MCF 10A (cell line): ENCODE results near the gene TWF2. TPM values are rescaled to one million over a fixed set of nuclear protein-coding genes. Genes with fewer than 3 reads are reported as not detected.
A peak's percentile ranks its signal among the peaks of the same experiment; 100 is the strongest.

ENCODE experiments used
- BruUV-seq: library from RNA; stranded (reverse); fragments of 400-500 nt; replicated peaks from 2 replicates; lab custom pipeline; 2021; lab: Mats Ljungman, UMichigan
- CTCF ChIA-PET: fragments of 300-600 bp; sonication (Branson Sonifier 250); formaldehyde crosslinking; extraction: SDS; loops from one replicate; lab custom pipeline; 2021; ENCODE audit warnings: antibody characterized with exemption, inconsistent platforms; lab: Yijun Ruan, JAX
- POLR2A ChIA-PET: fragments of 300-600, 350-650 bp; sonication (Branson Sonifier 250); formaldehyde crosslinking; extraction: SDS; loops from one replicate; lab custom pipeline; 2020; ENCODE audit warnings: antibody characterized with exemption, inconsistent platforms; lab: Yijun Ruan, JAX
- DNase-seq: peaks from one replicate; pipeline ENCODE4 v3.0.0-alpha.2; 2018; ENCODE audit not compliant: unreplicated experiment
- H3K27ac Mint-ChIP-seq: one replicate; pipeline ENCODE4 v1.8.0; 2022; ENCODE audit warnings: mild to moderate bottlenecking, low read depth, mixed read lengths; ENCODE audit not compliant: unreplicated experiment
- H3K27me3 Mint-ChIP-seq: one replicate; pipeline ENCODE4 v1.8.0; 2022; ENCODE audit warnings: mixed read lengths; ENCODE audit not compliant: insufficient read depth, unreplicated experiment
- H3K36me3 Mint-ChIP-seq: one replicate; pipeline ENCODE4 v1.8.0; 2022; ENCODE audit warnings: mild to moderate bottlenecking, moderate library complexity, mixed read lengths; ENCODE audit not compliant: insufficient read depth, unreplicated experiment
- H3K4me1 Mint-ChIP-seq: one replicate; pipeline ENCODE4 v1.8.0; 2022; ENCODE audit warnings: mixed read lengths; ENCODE audit not compliant: insufficient read depth, unreplicated experiment
- H3K4me3 Mint-ChIP-seq: one replicate; pipeline ENCODE4 v1.8.0; 2022; ENCODE audit warnings: mild to moderate bottlenecking, moderate library complexity, mixed read lengths; ENCODE audit not compliant: unreplicated experiment
- H3K9me3 Mint-ChIP-seq: one replicate; pipeline ENCODE4 v1.8.0; 2022; ENCODE audit warnings: mixed read lengths; ENCODE audit not compliant: unreplicated experiment
- CTCF ChIP-seq: fragments of 200-600 bp; IDR thresholded peaks from one replicate; pipeline ENCODE4 v1.8.0; 2022; ENCODE audit warnings: antibody characterized with exemption, mild to moderate bottlenecking; ENCODE audit not compliant: unreplicated experiment
- intact Hi-C: fragments of 100-400 bp; cut with micrococcal nuclease; formaldehyde crosslinking; loops from 2 replicates; pipeline ENCODE4 v1.14.1; 2022
- total RNA-seq: library from RNA; stranded (reverse); gene quantifications from 2 replicates; pipeline ENCODE4 v1.2.3, GENCODE V29; 2022

TWF2 gene
- total RNA-seq, 1 experiment from 2014 or later = 47.0 TPM

DNA sequence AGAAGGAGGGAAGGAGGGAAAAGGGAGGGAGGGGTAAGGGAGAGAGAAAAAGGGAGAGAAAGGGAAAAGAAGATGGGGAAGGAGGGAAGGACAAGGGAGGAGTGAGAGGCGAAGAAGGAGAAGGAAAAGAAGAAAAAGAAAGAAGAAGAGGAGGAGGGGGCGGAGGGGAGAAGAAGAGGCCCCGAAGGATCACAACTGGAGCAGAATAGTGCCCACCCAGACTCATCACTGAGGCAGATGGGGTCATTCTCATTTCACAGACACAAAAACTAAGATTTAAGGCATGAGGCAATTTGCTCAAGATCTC, 43.7 kb downstream of the TWF2 start:
- Mint-ChIP-seq H3K4me1 (peaks cover 44% of the 10 kb centered on the region), H3K27ac (no peak overlapping the region), H3K4me3 (no peak overlapping the region), H3K27me3 (no peaks in the 10 kb centered on the region), H3K9me3 (no peaks in the 10 kb centered on the region), H3K36me3 (peaks cover 10% of the 10 kb centered on the region)
- ChIA-PET CTCF (interaction anchor here (0.7 kb wide), 1 partner anchor 142 kb away, joined by 3 read pairs; no protein-coding TSS in a partner anchor), POLR2A (no interaction called here)
- BruUV-seq = no TSS peak
- DNase-seq = no peak
- intact Hi-C loops = no loop called here
- TF ChIP-seq CTCF = no peak

- no TSS peak for BruUV-seq
- Mint-ChIP-seq H3K36me3 (peaks cover 7% of the 10 kb centered on the region), H3K9me3 (no peaks in the 10 kb centered on the region), H3K4me1 (peaks cover 46% of the 10 kb centered on the region), H3K27ac (no peak overlapping the region), H3K27me3 (no peaks in the 10 kb centered on the region), H3K4me3 (no peak overlapping the region)
- POLR2A ChIA-PET = no interaction called here
- TF ChIP-seq CTCF = no peak
- CTCF ChIA-PET = interaction anchor here (0.7 kb wide), 1 partner anchor 142 kb away, joined by 3 read pairs; no protein-coding TSS in a partner anchor
- intact Hi-C loops = no loop called here
- DNase-seq = no peak
Observed at GRCh38 chr3:52194485-52195290, 44.3 kb downstream of the TWF2 start.

- H3K27me3 Mint-ChIP-seq = no peaks in the 10 kb centered on the region
- no peak overlapping the region for H3K27ac Mint-ChIP-seq
- intact Hi-C loops = no loop called here
- no TSS peak for BruUV-seq
- peak; percentile 93 for DNase-seq
- CTCF ChIA-PET = interaction anchor here (0.6 to 1.3 kb wide), 3 partner anchors 31 to 38 kb away, joined by 4 to 6 read pairs (median 4); partner anchors contain the start of gene POC1A
- no peaks in the 10 kb centered on the region for H3K36me3 Mint-ChIP-seq
- POLR2A ChIA-PET = interaction anchor here (0.6 to 2.1 kb wide), 6 partner anchors 11 to 92 kb away, joined by 3 to 5 read pairs (median 3); partner anchors contain the start of gene POC1A
- TF ChIP-seq CTCF = no peak
- H3K4me3 Mint-ChIP-seq = no peak overlapping the region
- peaks cover 39% of the 10 kb centered on the region for H3K4me1 Mint-ChIP-seq
- no peaks in the 10 kb centered on the region for H3K9me3 Mint-ChIP-seq
Observed at GRCh38 chr3:52193065-52193464, 45.9 kb downstream of the TWF2 start.

DNA sequence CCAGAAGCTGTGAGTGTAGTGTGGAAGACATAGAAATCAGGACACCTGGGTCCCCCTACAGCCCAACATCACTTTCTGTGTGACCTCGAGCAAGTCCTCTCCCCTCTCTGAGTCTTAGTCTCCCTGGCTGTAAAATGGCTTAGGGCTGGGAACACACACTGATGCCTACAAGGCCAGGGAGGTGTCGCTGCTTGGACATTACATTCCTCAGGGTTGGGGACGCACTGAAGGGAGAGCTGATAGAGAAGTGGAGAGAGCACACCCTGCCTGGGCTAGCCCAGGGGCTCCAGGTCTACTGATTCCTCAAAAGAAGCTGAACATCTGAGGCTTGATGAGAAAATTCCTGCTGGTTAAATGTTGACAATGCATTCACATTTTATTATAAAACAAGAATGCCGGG, 47.3 kb downstream of the TWF2 start:
- Mint-ChIP-seq H3K9me3 (no peaks in the 10 kb centered on the region), H3K27me3 (no peaks in the 10 kb centered on the region), H3K4me3 (no peak overlapping the region), H3K4me1 (peaks cover 30% of the 10 kb centered on the region), H3K36me3 (no peaks in the 10 kb centered on the region), H3K27ac (no peak overlapping the region)
- ChIA-PET POLR2A (interaction anchor here (2.1 kb wide), 1 partner anchor 37 kb away, joined by 5 read pairs; the partner anchor contains the start of gene POC1A), CTCF (interaction anchor here (1.2 kb wide), 1 partner anchor 148 kb away, joined by 5 read pairs; no protein-coding TSS in a partner anchor)
- BruUV-seq = no TSS peak
- DNase-seq = no peak
- no peak for TF ChIP-seq CTCF
- intact Hi-C loops = no loop called here
